ENCODE measurements around the gene ATOH8.
"Not testable (repeated sequence)": the region's sequence is repeated elsewhere in the genome, so short reads cannot be mapped to it uniquely, and the experiment has no call there.

The ATOH8 gene

DNA sequence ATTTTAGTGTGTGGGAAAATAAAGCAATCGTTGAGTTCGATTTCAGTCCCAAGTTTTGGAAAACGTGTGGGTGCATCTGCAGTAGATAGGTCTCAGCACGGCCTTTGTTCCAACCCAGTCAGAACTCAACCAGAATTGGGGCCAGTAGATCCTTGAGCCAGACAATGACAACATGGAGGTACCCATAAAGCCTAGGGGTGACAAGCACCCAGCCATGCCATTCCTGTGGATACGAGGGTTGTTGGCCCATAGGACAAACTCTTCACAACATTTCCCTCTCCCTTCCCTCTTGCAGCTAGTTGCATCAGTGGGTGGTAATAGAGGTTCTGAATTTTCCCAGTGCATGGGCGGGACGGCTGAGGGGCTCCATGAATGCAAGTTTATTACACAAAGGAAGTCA, 74.9 kb downstream of the ATOH8 start:
- H3K27ac ChIP-seq, result no peak overlapping the region
- TF ChIP-seq, protein P1, sequence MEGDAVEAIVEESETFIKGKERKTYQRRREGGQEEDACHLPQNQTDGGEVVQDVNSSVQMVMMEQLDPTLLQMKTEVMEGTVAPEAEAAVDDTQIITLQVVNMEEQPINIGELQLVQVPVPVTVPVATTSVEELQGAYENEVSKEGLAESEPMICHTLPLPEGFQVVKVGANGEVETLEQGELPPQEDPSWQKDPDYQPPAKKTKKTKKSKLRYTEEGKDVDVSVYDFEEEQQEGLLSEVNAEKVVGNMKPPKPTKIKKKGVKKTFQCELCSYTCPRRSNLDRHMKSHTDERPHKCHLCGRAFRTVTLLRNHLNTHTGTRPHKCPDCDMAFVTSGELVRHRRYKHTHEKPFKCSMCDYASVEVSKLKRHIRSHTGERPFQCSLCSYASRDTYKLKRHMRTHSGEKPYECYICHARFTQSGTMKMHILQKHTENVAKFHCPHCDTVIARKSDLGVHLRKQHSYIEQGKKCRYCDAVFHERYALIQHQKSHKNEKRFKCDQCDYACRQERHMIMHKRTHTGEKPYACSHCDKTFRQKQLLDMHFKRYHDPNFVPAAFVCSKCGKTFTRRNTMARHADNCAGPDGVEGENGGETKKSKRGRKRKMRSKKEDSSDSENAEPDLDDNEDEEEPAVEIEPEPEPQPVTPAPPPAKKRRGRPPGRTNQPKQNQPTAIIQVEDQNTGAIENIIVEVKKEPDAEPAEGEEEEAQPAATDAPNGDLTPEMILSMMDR (conservative IDR thresholded peaks at IDR 0.05), result no peak

DNA sequence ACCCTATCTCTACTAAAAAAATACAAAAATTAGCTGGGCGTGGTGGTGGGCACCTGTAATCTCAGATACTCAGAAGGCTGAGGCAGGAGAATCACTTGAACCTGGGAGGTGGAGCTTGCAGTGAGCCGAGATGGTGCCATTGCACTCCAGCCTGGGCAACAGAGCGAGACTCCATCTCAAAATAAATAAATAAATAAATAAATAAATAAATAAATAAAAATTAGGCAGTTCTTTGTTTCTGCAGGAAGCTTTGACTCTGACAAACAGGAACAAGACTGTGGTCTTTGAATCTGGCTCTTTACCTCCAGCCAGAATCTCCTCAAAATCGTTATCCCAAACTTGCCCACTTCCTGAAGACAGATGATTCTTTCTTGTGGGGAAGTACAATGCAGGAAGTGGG, 75.6 kb downstream of the ATOH8 start:
- not testable (repeated sequence) for H3K27ac ChIP-seq

DNA sequence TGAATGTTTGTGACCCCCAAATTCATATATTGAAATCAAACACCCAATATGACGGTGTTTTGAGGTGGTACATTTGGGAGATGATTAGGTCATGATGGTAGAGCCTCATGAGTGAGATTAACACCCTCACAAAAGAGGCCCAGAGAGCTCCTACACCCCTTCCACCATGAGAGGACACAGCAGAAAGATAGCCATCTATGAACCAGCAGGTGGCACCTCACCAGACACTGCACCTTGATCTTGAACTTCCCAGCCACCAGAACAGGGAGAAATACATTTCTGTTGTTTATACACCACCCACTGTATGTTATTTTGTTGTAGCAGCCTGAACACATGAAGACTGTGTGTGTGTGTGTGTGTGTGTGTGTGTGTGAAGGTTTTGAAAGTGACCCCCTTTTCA, 76.9 kb downstream of the ATOH8 start:
- H3K27ac ChIP-seq, result no peak overlapping the region
- TF ChIP-seq, protein P1 (conservative IDR thresholded peaks at IDR 0.05), result 0 out of 2 replicates have a peak, but pooled peaks have one; percentile 12
- TF ChIP-seq ZFX (IDR thresholded peaks at IDR 0.05), result no peak

DNA sequence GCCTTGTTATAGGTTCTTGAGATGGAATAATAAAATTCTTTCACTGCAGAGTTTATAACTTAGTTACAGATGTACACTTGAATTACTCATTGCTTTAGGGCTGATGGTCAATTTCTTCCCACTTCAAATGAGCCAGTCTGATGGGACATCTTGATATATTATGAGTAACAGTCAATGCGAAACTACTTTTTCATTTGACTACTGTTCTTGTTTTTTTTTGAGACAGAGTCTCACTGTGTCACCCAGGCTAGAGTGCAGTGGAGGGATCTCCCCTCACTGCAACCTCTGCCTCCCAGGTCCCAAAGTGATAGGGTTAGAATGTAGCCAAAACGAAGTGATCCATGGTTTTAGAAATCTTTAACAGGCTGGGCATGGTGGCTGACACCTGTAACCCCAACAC, 77.9 kb downstream of the ATOH8 start:
- TF ChIP-seq ZFX (IDR thresholded peaks at IDR 0.05), result no peak
- TF ChIP-seq, protein P1 (conservative IDR thresholded peaks at IDR 0.05), result no peak
- H3K27ac ChIP-seq, result no peak overlapping the region

DNA sequence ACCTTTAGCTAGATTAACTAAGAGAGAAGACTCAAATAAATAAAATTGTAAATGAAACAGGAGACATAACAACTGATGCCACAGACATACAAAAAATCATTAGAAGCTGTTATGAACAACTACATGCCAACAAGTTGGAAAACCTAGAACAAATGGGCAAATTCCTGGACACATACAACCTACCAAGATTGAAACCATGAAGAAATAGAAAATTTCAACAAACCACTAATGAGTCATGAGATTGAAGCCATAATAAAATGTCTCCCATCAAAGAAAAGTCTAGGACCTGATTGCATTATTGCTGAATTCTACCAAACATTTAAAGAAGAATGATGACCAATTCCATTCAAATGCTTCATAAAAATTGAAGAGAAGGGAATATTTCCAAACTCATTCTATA, 80.7 kb downstream of the ATOH8 start:
- H3K27ac ChIP-seq, result no peak overlapping the region
- no peak for TF ChIP-seq ZFX (IDR thresholded peaks at IDR 0.05)
- TF ChIP-seq, protein P1 (conservative IDR thresholded peaks at IDR 0.05), result no peak

Measured in C4-2B (cell line).